A549 (cell line): ENCODE measurements around the gene CIROP. TPM values are rescaled to one million over a fixed set of nuclear protein-coding genes. Genes with fewer than 3 reads are reported as not detected.

Experiments
- ATAC-seq, 2 experiments: fragments of 200-7000 bp in 1 of 2; fragments of >200 bp in 1 of 2; cut with Nextera tagmentation in 1 of 2; cut with Tn5 transposase in 1 of 2; 3 replicates each; pipeline versions ENCODE4 v1.8.0 to v1.9.1; 2018 to 2020; ENCODE audit warnings: mild to moderate bottlenecking in 1 of 2, moderate library complexity in 1 of 2
- CTCF ChIA-PET: fragments of 300-600 bp; sonication (Branson Sonifier 250); formaldehyde crosslinking; extraction: SDS; loops from one replicate; lab custom pipeline; 2021; ENCODE audit warnings: antibody characterized with exemption, inconsistent platforms; lab: Yijun Ruan, JAX
- POLR2A ChIA-PET: fragments of 350-600 bp; formaldehyde crosslinking; extraction: SDS; loops from one replicate; lab custom pipeline; 2021; ENCODE audit warnings: antibody characterized with exemption, inconsistent platforms; lab: Yijun Ruan, JAX
- DNase-seq, 2 experiments: peaks; one replicate each; pipeline versions ENCODE4 v3.0.0 to v3.0.0-alpha.2; 2011 to 2016; ENCODE audit warnings: low read depth in 1 of 2, low spot score in 1 of 2
- FAIRE-seq: peaks from 2 replicates; lab custom pipeline; 2011; peaks lifted over from hg19 to GRCh38; lab: Jason Lieb, UNC
- H3K27ac ChIP-seq, 2 experiments: fragments of >200 bp; sonication (Bioruptor Twin); formaldehyde crosslinking; 3 replicates each; pipeline ENCODE4 v1.5.1; 2016 to 2017
- H3K4me1 ChIP-seq: fragments of >200 bp; sonication (Bioruptor Twin); formaldehyde crosslinking; 3 replicates; pipeline ENCODE4 v1.6.1; 2016
- H3K4me2 ChIP-seq: fragments of >200 bp; sonication (Bioruptor Twin); formaldehyde crosslinking; 3 replicates; pipeline ENCODE4 v1.6.1; 2016
- H3K4me3 ChIP-seq: fragments of >200 bp; sonication (Bioruptor Twin); formaldehyde crosslinking; 3 replicates; pipeline ENCODE4 v1.5.1; 2016
- H3K9me3 ChIP-seq: fragments of >200 bp; sonication (Bioruptor Twin); formaldehyde crosslinking; 3 replicates; pipeline ENCODE4 v1.6.1; 2016
- CHD2 ChIP-seq: fragments of 150-350 bp; IDR thresholded peaks from 2 replicates; pipeline ENCODE4 v1.6.1; 2014; ENCODE audit warnings: low read length; ENCODE audit not compliant: partially characterized antibody
- CHD4 ChIP-seq: fragments of 200-600 bp; sonication (generic); IDR thresholded peaks from 2 replicates; pipeline ENCODE4 v1.6.1; 2016; ENCODE audit warnings: antibody characterized with exemption, mild to moderate bottlenecking, borderline replicate concordance
- GATA3 ChIP-seq: IDR thresholded peaks from 2 replicates; pipeline ENCODE4 v1.6.1; 2012; ENCODE audit warnings: borderline replicate concordance
- HEYL ChIP-seq: fragments of 250-450 bp; sonication (Bioruptor Pico); IDR thresholded peaks from 2 replicates; pipeline ENCODE4 v1.8.0; 2021; ENCODE audit warnings: mild to moderate bottlenecking, moderate library complexity
- HOXB13 ChIP-seq: fragments of 250-450 bp; sonication (Bioruptor Pico); IDR thresholded peaks from 2 replicates; pipeline ENCODE4 v1.5.0; 2020; ENCODE audit warnings: low read depth, mild to moderate bottlenecking, moderate library complexity
- JUN ChIP-seq, 2 experiments: fragments of >200 bp; sonication (Bioruptor Twin); formaldehyde crosslinking; IDR thresholded peaks; 2 replicates in 1 of 2; 3 replicates in 1 of 2; pipeline ENCODE4 v1.6.1; 2016 to 2017
- NPAS2 ChIP-seq: fragments of 250-450 bp; sonication (Bioruptor Pico); IDR thresholded peaks from 2 replicates; pipeline ENCODE4 v1.8.0; 2022; ENCODE audit warnings: mild to moderate bottlenecking, moderate library complexity, borderline replicate concordance
- NR3C1 ChIP-seq: fragments of >200 bp; sonication (Bioruptor Twin); formaldehyde crosslinking; IDR thresholded peaks from 3 replicates; pipeline ENCODE4 v1.6.1; 2017
- POLR2A ChIP-seq: IDR thresholded peaks from 2 replicates; pipeline ENCODE4 v1.6.1; 2012; ENCODE audit warnings: mild to moderate bottlenecking, low read length
- RCOR1 ChIP-seq: fragments of 150-350 bp; IDR thresholded peaks from 2 replicates; pipeline ENCODE4 v1.6.1; 2014; ENCODE audit warnings: antibody characterized with exemption, low read length, low read depth
- RNF2 ChIP-seq: fragments of 200-600 bp; sonication (generic); IDR thresholded peaks from 2 replicates; pipeline ENCODE4 v1.6.1; 2016; ENCODE audit warnings: low read depth, mild to moderate bottlenecking, antibody characterized with exemption, moderate library complexity, borderline replicate concordance
- SREBF2 ChIP-seq: fragments of 450-650 bp; IDR thresholded peaks from 2 replicates; pipeline ENCODE4 v1.6.1; 2014; ENCODE audit warnings: mild to moderate bottlenecking, moderate library complexity
- TP53 ChIP-seq: fragments of 250-450 bp; sonication (Bioruptor Pico); IDR thresholded peaks from 2 replicates; pipeline ENCODE4 v1.5.0; 2021; ENCODE audit warnings: mild to moderate bottlenecking, moderate library complexity
- USF2 ChIP-seq: fragments of 450-650 bp; IDR thresholded peaks from 2 replicates; pipeline ENCODE4 v1.6.1; 2014; ENCODE audit warnings: antibody characterized with exemption
- ZSCAN20 ChIP-seq: fragments of 250-450 bp; sonication (Bioruptor Pico); IDR thresholded peaks from 2 replicates; pipeline ENCODE4 v1.8.0; 2022; ENCODE audit warnings: mild to moderate bottlenecking, moderate library complexity
- WGBS: methylation state at CpG from one replicate; pipeline ENCODE4 v1.1.6; 2017; ENCODE audit errors: missing lambda C conversion rate; 5-methylcytosine and 5-hydroxymethylcytosine counted together
- polyA plus RNA-seq, 4 experiments: library from polyadenylated mRNA; depleted of rRNA in 3 of 4; stranded (reverse); fragments of >200 nt; fragmentation: RNase III in 1 of 4; extraction: RNeasy Plus Mini Kit Qiagen cat#74134 plus additional on column Dnase treatment in 1 of 4; gene quantifications; 2 replicates in 3 of 4; 3 replicates in 1 of 4; pipeline ENCODE4 v1.2.3, GENCODE V29; 2011 to 2017
- TF ChIP-seq, protein P1 (sequence below): fragments of 250-450 bp; sonication (Bioruptor Pico); IDR thresholded peaks from 2 replicates; pipeline ENCODE4 v1.5.0; 2020; ENCODE audit warnings: low read depth, mild to moderate bottlenecking, moderate library complexity
- TF ChIP-seq, protein P2 (sequence below): fragments of 250-450 bp; sonication (Bioruptor Pico); IDR thresholded peaks from 2 replicates; pipeline ENCODE4 v1.5.0; 2021; ENCODE audit warnings: mild to moderate bottlenecking, moderate library complexity, borderline replicate concordance
- TF ChIP-seq, protein P3 (sequence below): fragments of >200 bp; sonication (Bioruptor Twin); formaldehyde crosslinking; IDR thresholded peaks from 2 replicates; pipeline ENCODE4 v1.6.1; 2016
- TF ChIP-seq, protein P4 (sequence below): IDR thresholded peaks from 2 replicates; pipeline ENCODE4 v1.6.1; 2012
- TF ChIP-seq, protein P5 (sequence below): fragments of 200-600 bp; sonication (generic); IDR thresholded peaks from 2 replicates; pipeline ENCODE4 v1.6.1; 2016; ENCODE audit warnings: antibody characterized with exemption, mild to moderate bottlenecking, moderate library complexity

The CIROP gene
- polyA plus RNA-seq, 2 of the 4 experiments (the other 2 are of a cell fraction): not detected

- ChIA-PET POLR2A (no interaction called here), CTCF (interaction anchor here (1.6 to 12.5 kb wide), 3 partner anchors 11 to 47 kb away, joined by 5 to 80 read pairs (median 33); partner anchors contain the start of gene CEBPE)
- no peak overlapping the region for H3K27ac ChIP-seq
- H3K9me3 ChIP-seq: no peaks in the 10 kb centered on the region
- H3K4me1 ChIP-seq: peaks cover 10% of the 10 kb centered on the region; the same call in 2 of the 3 replicates
- DNase-seq (no peak), ATAC-seq (no peak), FAIRE-seq (no peak)
- TF ChIP-seq, protein P1, sequence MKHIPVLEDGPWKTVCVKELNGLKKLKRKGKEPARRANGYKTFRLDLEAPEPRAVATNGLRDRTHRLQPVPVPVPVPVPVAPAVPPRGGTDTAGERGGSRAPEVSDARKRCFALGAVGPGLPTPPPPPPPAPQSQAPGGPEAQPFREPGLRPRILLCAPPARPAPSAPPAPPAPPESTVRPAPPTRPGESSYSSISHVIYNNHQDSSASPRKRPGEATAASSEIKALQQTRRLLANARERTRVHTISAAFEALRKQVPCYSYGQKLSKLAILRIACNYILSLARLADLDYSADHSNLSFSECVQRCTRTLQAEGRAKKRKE (CRISPR knock-in tag): no peak
- no peak for TF ChIP-seq CHD4
- TF ChIP-seq POLR2A: no peak
- TF ChIP-seq NR3C1: no peak
- TF ChIP-seq RNF2: no peak
- no peak for TF ChIP-seq JUN (IDR thresholded peaks at IDR 0.05)
- TF ChIP-seq USF2: no peak
- H3K4me3 ChIP-seq: no peak overlapping the region
- no peak overlapping the region for H3K4me2 ChIP-seq
- 78% methylated on average over 6 of the region's 6 CpGs for WGBS
Observed at GRCh38 chr14:23140371-23140770, 35.6 kb upstream of the CIROP start.

DNA sequence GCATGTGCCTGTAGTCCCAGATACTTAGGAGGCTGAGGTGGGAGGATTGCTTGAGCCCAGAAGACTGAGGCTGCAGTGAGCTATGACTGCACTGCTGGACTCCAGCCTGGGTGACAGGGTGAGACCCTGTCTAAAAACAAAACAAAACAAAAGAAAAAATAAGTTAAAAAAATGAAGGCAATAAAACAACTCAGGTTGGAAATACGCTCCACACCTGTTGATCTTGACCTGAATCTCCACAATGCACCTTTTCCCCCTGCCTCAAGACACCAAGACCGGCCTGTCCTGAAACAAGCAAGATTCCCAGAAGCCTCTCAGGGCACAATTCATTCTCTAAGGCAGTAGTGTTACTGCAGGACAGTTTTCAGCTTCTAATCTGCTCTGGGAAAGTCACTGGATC, 35.1 kb upstream of the CIROP start:
- ChIA-PET CTCF (interaction anchor here (5.0 to 12.5 kb wide), 2 partner anchors 19 to 47 kb away, joined by 33 to 80 read pairs; partner anchors contain the start of gene CEBPE), POLR2A (no interaction called here)
- ATAC-seq: no peak
- no peak for TF ChIP-seq ZSCAN20 (CRISPR knock-in tag)
- no peak for FAIRE-seq
- Histone ChIP-seq H3K4me2 (no peak overlapping the region), H3K27ac (no peak overlapping the region), H3K4me3 (no peak overlapping the region), H3K4me1 (peaks cover 9% of the 10 kb centered on the region; the same call in 1 of the 3 replicates), H3K9me3 (no peaks in the 10 kb centered on the region)
- 74% methylated on average over 2 of the region's 2 CpGs for WGBS
- DNase-seq: no peak

- H3K4me3 ChIP-seq: no peak overlapping the region
- no peak overlapping the region for H3K27ac ChIP-seq
- TF ChIP-seq, protein P2, sequence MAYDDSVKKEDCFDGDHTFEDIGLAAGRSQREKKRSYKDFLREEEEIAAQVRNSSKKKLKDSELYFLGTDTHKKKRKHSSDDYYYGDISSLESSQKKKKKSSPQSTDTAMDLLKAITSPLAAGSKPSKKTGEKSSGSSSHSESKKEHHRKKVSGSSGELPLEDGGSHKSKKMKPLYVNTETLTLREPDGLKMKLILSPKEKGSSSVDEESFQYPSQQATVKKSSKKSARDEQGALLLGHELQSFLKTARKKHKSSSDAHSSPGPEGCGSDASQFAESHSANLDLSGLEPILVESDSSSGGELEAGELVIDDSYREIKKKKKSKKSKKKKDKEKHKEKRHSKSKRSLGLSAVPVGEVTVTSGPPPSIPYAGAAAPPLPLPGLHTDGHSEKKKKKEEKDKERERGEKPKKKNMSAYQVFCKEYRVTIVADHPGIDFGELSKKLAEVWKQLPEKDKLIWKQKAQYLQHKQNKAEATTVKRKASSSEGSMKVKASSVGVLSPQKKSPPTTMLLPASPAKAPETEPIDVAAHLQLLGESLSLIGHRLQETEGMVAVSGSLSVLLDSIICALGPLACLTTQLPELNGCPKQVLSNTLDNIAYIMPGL (CRISPR knock-in tag): no peak
- POLR2A ChIA-PET: no interaction called here
- H3K4me2 ChIP-seq: no peak overlapping the region
- H3K4me1 ChIP-seq: peaks cover 9% of the 10 kb centered on the region; the same call in 1 of the 3 replicates
- H3K9me3 ChIP-seq: no peaks in the 10 kb centered on the region
- CTCF ChIA-PET: interaction anchor here (1.1 to 12.5 kb wide), 3 partner anchors 17 to 61 kb away, joined by 4 to 80 read pairs (median 6); partner anchors contain the start of gene CEBPE
- FAIRE-seq (no peak), DNase-seq (no peak), ATAC-seq (no peak)
- WGBS: 58% methylated on average over 6 of the region's 6 CpGs
Observed at GRCh38 chr14:23137813-23138535, 33.2 kb upstream of the CIROP start.

- H3K4me2 ChIP-seq: no peak overlapping the region
- no peak; a peak in 1 of 6 replicates for ATAC-seq
- H3K27ac ChIP-seq: no peak overlapping the region
- TF ChIP-seq, protein P3, sequence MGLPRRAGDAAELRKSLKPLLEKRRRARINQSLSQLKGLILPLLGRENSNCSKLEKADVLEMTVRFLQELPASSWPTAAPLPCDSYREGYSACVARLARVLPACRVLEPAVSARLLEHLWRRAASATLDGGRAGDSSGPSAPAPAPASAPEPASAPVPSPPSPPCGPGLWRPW: no peak
- TF ChIP-seq CHD2 (no peak), NPAS2 (CRISPR knock-in tag) (no peak), HOXB13 (CRISPR knock-in tag) (no peak), GATA3 (no peak), HEYL (CRISPR knock-in tag) (no peak), SREBF2 (no peak), RCOR1 (no peak), TP53 (CRISPR knock-in tag) (no peak)
- TF ChIP-seq, protein P4, sequence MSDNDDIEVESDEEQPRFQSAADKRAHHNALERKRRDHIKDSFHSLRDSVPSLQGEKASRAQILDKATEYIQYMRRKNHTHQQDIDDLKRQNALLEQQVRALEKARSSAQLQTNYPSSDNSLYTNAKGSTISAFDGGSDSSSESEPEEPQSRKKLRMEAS: no peak
- TF ChIP-seq, protein P5, sequence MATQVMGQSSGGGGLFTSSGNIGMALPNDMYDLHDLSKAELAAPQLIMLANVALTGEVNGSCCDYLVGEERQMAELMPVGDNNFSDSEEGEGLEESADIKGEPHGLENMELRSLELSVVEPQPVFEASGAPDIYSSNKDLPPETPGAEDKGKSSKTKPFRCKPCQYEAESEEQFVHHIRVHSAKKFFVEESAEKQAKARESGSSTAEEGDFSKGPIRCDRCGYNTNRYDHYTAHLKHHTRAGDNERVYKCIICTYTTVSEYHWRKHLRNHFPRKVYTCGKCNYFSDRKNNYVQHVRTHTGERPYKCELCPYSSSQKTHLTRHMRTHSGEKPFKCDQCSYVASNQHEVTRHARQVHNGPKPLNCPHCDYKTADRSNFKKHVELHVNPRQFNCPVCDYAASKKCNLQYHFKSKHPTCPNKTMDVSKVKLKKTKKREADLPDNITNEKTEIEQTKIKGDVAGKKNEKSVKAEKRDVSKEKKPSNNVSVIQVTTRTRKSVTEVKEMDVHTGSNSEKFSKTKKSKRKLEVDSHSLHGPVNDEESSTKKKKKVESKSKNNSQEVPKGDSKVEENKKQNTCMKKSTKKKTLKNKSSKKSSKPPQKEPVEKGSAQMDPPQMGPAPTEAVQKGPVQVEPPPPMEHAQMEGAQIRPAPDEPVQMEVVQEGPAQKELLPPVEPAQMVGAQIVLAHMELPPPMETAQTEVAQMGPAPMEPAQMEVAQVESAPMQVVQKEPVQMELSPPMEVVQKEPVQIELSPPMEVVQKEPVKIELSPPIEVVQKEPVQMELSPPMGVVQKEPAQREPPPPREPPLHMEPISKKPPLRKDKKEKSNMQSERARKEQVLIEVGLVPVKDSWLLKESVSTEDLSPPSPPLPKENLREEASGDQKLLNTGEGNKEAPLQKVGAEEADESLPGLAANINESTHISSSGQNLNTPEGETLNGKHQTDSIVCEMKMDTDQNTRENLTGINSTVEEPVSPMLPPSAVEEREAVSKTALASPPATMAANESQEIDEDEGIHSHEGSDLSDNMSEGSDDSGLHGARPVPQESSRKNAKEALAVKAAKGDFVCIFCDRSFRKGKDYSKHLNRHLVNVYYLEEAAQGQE: no peak
- H3K9me3 ChIP-seq: no peaks in the 10 kb centered on the region
- ChIA-PET CTCF (interaction anchor here (1.1 to 12.5 kb wide), 2 partner anchors 17 to 60 kb away, joined by 4 to 80 read pairs; partner anchors contain the start of gene CEBPE), POLR2A (no interaction called here)
- peaks cover 5% of the 10 kb centered on the region; the same call in 1 of the 3 replicates for H3K4me1 ChIP-seq
- WGBS: 65% methylated on average over 10 of the region's 11 CpGs
- DNase-seq: no peak
- no peak for FAIRE-seq
- H3K4me3 ChIP-seq: no peak overlapping the region
Observed at GRCh38 chr14:23137192-23137812, 32.5 kb upstream of the CIROP start.
